Measurements from ENCODE around the gene PDIA2. TPM values are rescaled to one million over a fixed set of nuclear protein-coding genes. Genes with fewer than 3 reads are reported as not detected.

The PDIA2 gene
- total RNA-seq: not detected in 2 replicates

GRCh38 chr16:283033-283805 lies at the start of gene PDIA2:
Gene PDIA2, plus strand, starts transcription at chr16:283164. Its CDS starts 6 bp downstream, at chr16:283170.
- Mint-ChIP-seq H3K36me3 (ENCODE audit: low read depth) (peaks cover 7% of the 10 kb centered on the region), H3K27me3 (ENCODE audit: low read depth) (peaks cover 17% of the 10 kb centered on the region), H3K4me1 (ENCODE audit: low read depth) (peaks cover 5% of the 10 kb centered on the region), H3K27ac (no peak within 1 kb of the TSS), H3K4me3 (ENCODE audit: low read depth) (no peak within 1 kb of the TSS), H3K9me3 (no peaks in the 10 kb centered on the region)
- intact Hi-C loops (cut with micrococcal nuclease): no loop called here
- no peak for DNase-seq (ENCODE audit: low spot score)

GRCh38 chr16:234468-235305 lies 48.3 kb upstream of the PDIA2 start, which contains the start of gene FAM234A:
Gene FAM234A, plus strand, starts transcription at chr16:234821. Its CDS starts 19,593 bp downstream, at chr16:254414.
- Mint-ChIP-seq H3K27ac (peak within 1 kb of the TSS; percentile 97), H3K9me3 (no peaks in the 10 kb centered on the region), H3K4me1 (ENCODE audit: low read depth) (peaks cover 12% of the 10 kb centered on the region), H3K4me3 (ENCODE audit: low read depth) (peak within 1 kb of the TSS; percentile 98), H3K27me3 (ENCODE audit: low read depth) (no peaks in the 10 kb centered on the region), H3K36me3 (ENCODE audit: low read depth) (peaks cover 5% of the 10 kb centered on the region)
- DNase-seq (ENCODE audit: low spot score): peak; percentile 91
- intact Hi-C loops (cut with micrococcal nuclease): loop anchor here (1.0 kb wide), 2 partner anchors 18 to 118 kb away; partner anchors contain the start of gene AXIN1

DNA sequence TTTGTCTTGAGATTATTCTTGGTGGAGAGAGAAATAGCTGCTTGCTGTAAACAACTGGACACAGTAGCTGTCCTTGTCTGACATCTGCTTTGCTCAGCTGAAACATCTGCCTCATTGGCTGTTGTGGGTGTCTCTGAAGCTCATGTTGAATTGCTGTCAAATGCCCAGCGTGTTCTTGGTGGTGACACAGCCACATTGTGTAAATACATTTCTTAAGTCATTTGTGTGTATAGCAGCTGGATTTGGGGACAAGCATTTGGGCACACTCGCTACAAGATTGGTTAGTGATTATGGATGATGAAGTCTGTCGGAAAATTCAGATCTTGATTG lies 43.1 kb upstream of the PDIA2 start:
- DNase-seq (ENCODE audit: low spot score): no peak
- H3K9me3 Mint-ChIP-seq: no peaks in the 10 kb centered on the region
- H3K27ac Mint-ChIP-seq: no peak overlapping the region
- peaks cover 5% of the 10 kb centered on the region for H3K36me3 Mint-ChIP-seq (ENCODE audit: low read depth)
- H3K4me1 Mint-ChIP-seq (ENCODE audit: low read depth): peaks cover 19% of the 10 kb centered on the region
- no peak overlapping the region for H3K4me3 Mint-ChIP-seq (ENCODE audit: low read depth)
- no peaks in the 10 kb centered on the region for H3K27me3 Mint-ChIP-seq (ENCODE audit: low read depth)
- intact Hi-C loops (cut with micrococcal nuclease): no loop called here

DNA sequence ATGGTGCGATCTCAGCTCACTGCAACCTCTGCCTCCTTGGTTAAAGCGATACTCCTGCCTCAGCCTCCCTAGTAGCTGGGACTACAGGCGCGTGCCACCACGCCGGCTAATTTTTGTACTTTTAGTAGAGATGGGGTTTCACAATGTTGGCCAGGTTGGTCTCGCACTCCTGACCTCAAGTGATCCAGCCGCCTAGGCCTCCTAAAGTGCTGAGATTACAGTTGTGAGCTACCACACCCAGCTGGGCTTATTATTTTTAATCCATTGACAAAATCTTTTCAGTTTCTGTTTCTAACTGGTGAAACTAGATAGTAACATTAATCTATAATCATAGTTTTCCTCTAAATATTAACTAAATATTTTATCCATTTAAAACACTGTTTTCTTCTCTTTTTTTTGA lies 42.4 kb upstream of the PDIA2 start:
- peaks cover 15% of the 10 kb centered on the region for H3K4me1 Mint-ChIP-seq (ENCODE audit: low read depth)
- no peak overlapping the region for H3K4me3 Mint-ChIP-seq (ENCODE audit: low read depth)
- no peaks in the 10 kb centered on the region for H3K27me3 Mint-ChIP-seq (ENCODE audit: low read depth)
- intact Hi-C loops (cut with micrococcal nuclease): no loop called here
- no peaks in the 10 kb centered on the region for H3K9me3 Mint-ChIP-seq
- no peak for DNase-seq (ENCODE audit: low spot score)
- H3K36me3 Mint-ChIP-seq (ENCODE audit: low read depth): peaks cover 5% of the 10 kb centered on the region
- H3K27ac Mint-ChIP-seq: no peak overlapping the region

DNA sequence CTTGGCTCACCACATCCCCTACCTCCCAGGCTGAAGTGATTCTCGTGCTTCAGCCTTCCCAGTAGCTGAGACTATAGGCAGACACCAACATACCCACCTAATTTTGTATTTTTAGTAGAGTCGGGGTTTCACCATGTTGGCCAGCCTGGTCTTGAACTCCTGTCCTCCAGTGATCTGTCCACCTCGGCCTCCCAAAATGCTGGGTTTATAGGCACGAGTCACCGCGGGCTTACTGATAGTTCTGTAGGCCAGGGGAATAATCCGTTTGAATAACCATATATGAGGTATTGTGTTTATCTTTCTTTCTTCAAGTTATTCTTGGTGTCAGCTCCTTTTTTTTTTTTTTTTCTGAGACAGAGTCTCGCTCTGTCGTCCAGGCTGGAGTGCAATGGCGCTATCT lies 40.7 kb upstream of the PDIA2 start:
- H3K36me3 Mint-ChIP-seq (ENCODE audit: low read depth): peaks cover 1% of the 10 kb centered on the region
- no peak overlapping the region for H3K27ac Mint-ChIP-seq
- H3K27me3 Mint-ChIP-seq (ENCODE audit: low read depth): no peaks in the 10 kb centered on the region
- peaks cover 11% of the 10 kb centered on the region for H3K4me1 Mint-ChIP-seq (ENCODE audit: low read depth)
- H3K9me3 Mint-ChIP-seq: no peaks in the 10 kb centered on the region
- DNase-seq (ENCODE audit: low spot score): no peak
- H3K4me3 Mint-ChIP-seq (ENCODE audit: low read depth): no peak overlapping the region
- intact Hi-C loops (cut with micrococcal nuclease): no loop called here

GRCh38 chr16:243348-243747 lies 39.6 kb upstream of the PDIA2 start:
- peaks cover 9% of the 10 kb centered on the region for H3K4me1 Mint-ChIP-seq (ENCODE audit: low read depth)
- DNase-seq (ENCODE audit: low spot score): no peak
- intact Hi-C loops (cut with micrococcal nuclease): no loop called here
- no peaks in the 10 kb centered on the region for H3K27me3 Mint-ChIP-seq (ENCODE audit: low read depth)
- no peaks in the 10 kb centered on the region for H3K9me3 Mint-ChIP-seq
- no peak overlapping the region for H3K27ac Mint-ChIP-seq
- no peak overlapping the region for H3K4me3 Mint-ChIP-seq (ENCODE audit: low read depth)
- no peaks in the 10 kb centered on the region for H3K36me3 Mint-ChIP-seq (ENCODE audit: low read depth)

GRCh38 chr16:245105-245504 lies 37.9 kb upstream of the PDIA2 start:
- intact Hi-C loops (cut with micrococcal nuclease): no loop called here
- no peaks in the 10 kb centered on the region for H3K9me3 Mint-ChIP-seq
- no peak overlapping the region for H3K4me3 Mint-ChIP-seq (ENCODE audit: low read depth)
- DNase-seq (ENCODE audit: low spot score): no peak
- H3K4me1 Mint-ChIP-seq (ENCODE audit: low read depth): peaks cover 5% of the 10 kb centered on the region
- no peaks in the 10 kb centered on the region for H3K36me3 Mint-ChIP-seq (ENCODE audit: low read depth)
- H3K27me3 Mint-ChIP-seq (ENCODE audit: low read depth): no peaks in the 10 kb centered on the region
- H3K27ac Mint-ChIP-seq: no peak overlapping the region

DNA sequence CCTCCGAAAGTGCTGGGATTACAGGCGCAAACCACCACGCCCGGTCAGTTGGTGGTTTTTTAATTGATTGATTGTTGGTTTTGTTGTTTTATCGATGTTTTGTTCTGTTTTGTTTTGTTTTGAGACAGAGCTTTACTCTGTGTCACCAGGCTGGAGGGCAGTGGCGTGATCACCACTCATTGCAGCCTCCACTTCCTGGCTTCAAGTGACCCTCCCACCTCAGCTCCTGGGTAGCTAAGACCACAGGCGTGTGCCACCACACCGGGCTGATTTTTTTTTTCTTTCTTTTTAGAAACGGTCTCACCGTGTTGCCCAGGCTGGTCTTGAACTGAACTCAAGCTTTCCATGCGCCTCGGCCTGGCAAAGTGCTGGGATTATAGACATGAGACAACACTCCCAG lies 35.9 kb upstream of the PDIA2 start:
- Mint-ChIP-seq H3K27me3 (ENCODE audit: low read depth) (no peaks in the 10 kb centered on the region), H3K9me3 (no peaks in the 10 kb centered on the region), H3K27ac (no peak overlapping the region), H3K36me3 (ENCODE audit: low read depth) (peaks cover 2% of the 10 kb centered on the region), H3K4me3 (ENCODE audit: low read depth) (no peak overlapping the region), H3K4me1 (ENCODE audit: low read depth) (peaks cover 8% of the 10 kb centered on the region)
- intact Hi-C loops (cut with micrococcal nuclease): no loop called here
- no peak for DNase-seq (ENCODE audit: low spot score)

DNA sequence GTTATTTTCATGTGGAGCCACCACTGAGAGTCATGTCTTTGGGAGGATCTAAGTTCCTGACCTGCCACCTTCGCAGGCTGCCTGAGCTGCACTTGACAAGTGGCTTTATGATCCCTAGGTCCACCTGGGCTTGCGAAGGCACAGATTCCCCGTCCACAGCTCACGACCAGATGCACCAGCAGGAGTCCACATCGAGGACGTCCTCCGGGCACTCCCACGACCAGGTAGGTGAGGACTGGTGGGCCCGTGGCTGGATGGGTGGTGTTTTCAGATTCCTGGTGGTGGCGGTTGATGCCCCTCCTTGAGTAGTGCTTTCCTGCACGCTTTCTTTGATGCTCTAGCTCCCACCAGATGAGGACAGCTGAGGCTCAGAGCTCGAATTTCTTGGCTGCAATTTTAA lies 33.5 kb upstream of the PDIA2 start:
- no peak overlapping the region for H3K4me3 Mint-ChIP-seq (ENCODE audit: low read depth)
- intact Hi-C loops (cut with micrococcal nuclease): no loop called here
- H3K9me3 Mint-ChIP-seq: no peaks in the 10 kb centered on the region
- H3K4me1 Mint-ChIP-seq (ENCODE audit: low read depth): peaks cover 19% of the 10 kb centered on the region
- H3K27ac Mint-ChIP-seq: no peak overlapping the region
- H3K36me3 Mint-ChIP-seq (ENCODE audit: low read depth): peaks cover 9% of the 10 kb centered on the region
- H3K27me3 Mint-ChIP-seq (ENCODE audit: low read depth): no peaks in the 10 kb centered on the region
- DNase-seq (ENCODE audit: low spot score): no peak

DNA sequence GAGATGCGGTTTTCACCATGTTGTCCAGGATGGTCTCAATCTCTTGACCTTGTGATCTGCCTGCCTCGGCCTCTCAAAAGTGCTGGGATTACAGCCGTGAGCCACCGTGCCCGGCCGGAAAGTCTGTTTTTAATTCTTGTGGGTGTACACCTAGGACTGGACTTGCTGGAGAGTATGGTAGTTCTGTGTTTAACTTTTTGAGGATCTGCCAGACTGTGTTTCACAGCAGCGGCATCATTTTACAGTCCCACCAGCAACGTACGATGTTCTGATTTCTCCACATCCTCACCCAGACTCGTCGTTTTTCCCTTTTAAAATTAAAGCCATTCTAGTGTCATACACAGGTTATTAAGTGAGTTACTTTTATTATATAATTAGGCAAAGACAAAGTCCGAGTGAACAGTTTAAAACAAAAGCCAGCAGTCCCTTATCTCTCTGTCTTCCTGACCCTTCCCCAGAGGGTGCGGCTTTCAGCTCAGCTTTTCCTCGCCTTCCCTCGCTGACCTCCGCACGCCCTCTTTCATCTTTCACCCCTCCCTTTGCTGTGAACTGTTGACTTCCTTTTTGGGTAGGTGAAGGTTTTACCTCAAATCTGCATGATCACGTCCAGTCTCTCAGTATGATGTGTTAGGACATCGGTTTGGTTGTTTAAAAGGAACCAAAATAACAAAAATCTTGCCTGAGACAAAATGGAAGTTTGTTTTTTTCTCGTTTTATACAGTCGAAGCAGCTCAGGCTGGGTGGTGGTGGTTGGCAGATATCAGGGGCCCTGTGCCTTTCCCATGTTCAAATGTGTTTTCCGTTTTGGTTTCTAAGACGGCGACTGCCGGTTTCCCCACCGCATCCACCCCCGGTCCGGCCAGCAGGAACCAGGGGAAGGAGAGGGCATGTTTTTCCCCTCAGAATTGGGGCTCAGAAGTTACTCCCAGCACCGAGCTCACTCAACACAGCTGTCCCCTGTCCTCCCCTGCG lies 30.3 kb upstream of the PDIA2 start:
- intact Hi-C loops (cut with micrococcal nuclease): loop anchor here (1.0 kb wide), 1 partner anchor 17 kb away; no protein-coding TSS in a partner anchor
- Mint-ChIP-seq H3K9me3 (no peaks in the 10 kb centered on the region), H3K27ac (peak overlapping the region; percentile 92), H3K4me1 (ENCODE audit: low read depth) (peaks cover 27% of the 10 kb centered on the region), H3K4me3 (ENCODE audit: low read depth) (peak overlapping the region; percentile 80), H3K36me3 (ENCODE audit: low read depth) (peaks cover 20% of the 10 kb centered on the region), H3K27me3 (ENCODE audit: low read depth) (no peaks in the 10 kb centered on the region)
- DNase-seq (ENCODE audit: low spot score): peak; percentile 30

GRCh38 chr16:253833-254232 lies 29.1 kb upstream of the PDIA2 start:
- peaks cover 20% of the 10 kb centered on the region for H3K36me3 Mint-ChIP-seq (ENCODE audit: low read depth)
- no peaks in the 10 kb centered on the region for H3K27me3 Mint-ChIP-seq (ENCODE audit: low read depth)
- no peaks in the 10 kb centered on the region for H3K9me3 Mint-ChIP-seq
- no peak for DNase-seq (ENCODE audit: low spot score)
- intact Hi-C loops (cut with micrococcal nuclease): no loop called here
- peak overlapping the region; percentile 46 for H3K27ac Mint-ChIP-seq
- peaks cover 27% of the 10 kb centered on the region for H3K4me1 Mint-ChIP-seq (ENCODE audit: low read depth)
- H3K4me3 Mint-ChIP-seq (ENCODE audit: low read depth): no peak overlapping the region

DNA sequence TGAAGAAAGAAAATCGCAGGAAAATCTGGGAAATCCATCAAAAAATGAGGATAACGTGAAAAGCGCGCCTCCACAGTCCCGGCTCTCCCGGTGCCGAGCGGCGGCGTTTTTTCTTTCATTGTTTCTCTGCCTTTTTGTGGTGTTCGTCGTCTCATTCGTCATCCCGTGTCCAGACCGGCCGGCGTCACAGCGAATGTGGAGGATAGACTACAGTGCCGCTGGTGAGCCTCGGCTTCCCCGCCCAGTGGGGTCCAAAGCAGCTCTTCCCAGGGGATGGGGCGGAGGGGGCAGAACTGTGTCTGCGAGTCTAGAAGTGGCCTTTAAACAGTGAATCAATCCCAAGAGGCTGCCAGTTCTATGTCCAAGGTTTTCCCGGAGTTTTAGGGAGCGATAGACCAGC lies 28.5 kb upstream of the PDIA2 start:
- DNase-seq (ENCODE audit: low spot score): no peak
- Mint-ChIP-seq H3K27ac (no peak overlapping the region), H3K9me3 (no peaks in the 10 kb centered on the region), H3K4me3 (ENCODE audit: low read depth) (no peak overlapping the region), H3K27me3 (ENCODE audit: low read depth) (no peaks in the 10 kb centered on the region), H3K4me1 (ENCODE audit: low read depth) (peaks cover 27% of the 10 kb centered on the region), H3K36me3 (ENCODE audit: low read depth) (peaks cover 20% of the 10 kb centered on the region)
- intact Hi-C loops (cut with micrococcal nuclease): no loop called here

All from activated T-helper 2 cell treated with anti-CD3 and anti-CD28 coated beads, Interferon-gamma antibody, Interleukin-2, Interleukin-4, amounts not matched to agents 10 μg/mL and 5 μg/mL and 100 μg/mL, durations not matched to agents 14 hours and 24 hours and 36 hours (primary cell).